Thyroid gland (tissue), 4 donors: ENCODE measurements around the gene TRAPPC2. TPM values are rescaled to one million over a fixed set of nuclear protein-coding genes. Genes with fewer than 3 reads are reported as not detected.
A peak's percentile ranks its signal among the peaks of the same experiment; 100 is the strongest.

ENCODE experiments used
- DNase-seq, 2 donors: peaks; one replicate each; pipeline ENCODE4 v3.0.0-alpha.2; 2019
- H3K27ac ChIP-seq, 3 donors: fragments of 200-600 bp; sonication (generic); 1 replicate in 2 of 3; 2 replicates in 1 of 3; pipeline ENCODE4 v1.5.1; 2016 to 2019; ENCODE audit warnings: mild to moderate bottlenecking in 1 of 3, moderate library complexity in 1 of 3
- H3K27me3 ChIP-seq: fragments of 200-600 bp; sonication (generic); one replicate; pipeline ENCODE4 v1.5.1; 2019
- H3K36me3 ChIP-seq, 2 donors: fragments of 200-600 bp; sonication (generic); one replicate each; pipeline ENCODE4 v1.5.1; 2016 to 2019
- H3K4me1 ChIP-seq, 2 donors: fragments of 200-600 bp; sonication (generic); one replicate each; pipeline ENCODE4 v1.5.1; 2017 to 2019
- H3K4me3 ChIP-seq, 3 donors: fragments of 200-600 bp; sonication (generic); replicated peaks in 1 of 3; 1 replicate in 2 of 3; 2 replicates in 1 of 3; pipeline ENCODE4 v1.5.1; 2016; ENCODE audit warnings: mild to moderate bottlenecking in 1 of 3
- H3K9me3 ChIP-seq: fragments of 200-600 bp; sonication (generic); one replicate; pipeline ENCODE4 v1.5.1; 2017
- CTCF ChIP-seq, 6 experiments: fragments of 200-600 bp in 3 of 6; fragments of 450-650 bp in 3 of 6; sonication (generic) in 3 of 6; IDR thresholded peaks; one replicate each; pipeline ENCODE4 v1.5.1; 2016 to 2019; ENCODE audit warnings: antibody characterized with exemption in 6 of 6, mild to moderate bottlenecking in 2 of 6, inconsistent platforms in 1 of 6, moderate library complexity in 1 of 6
- POLR2A ChIP-seq, 2 donors: fragments of 450-650 bp; IDR thresholded peaks; one replicate each; pipeline ENCODE4 v1.6.1; 2017; ENCODE audit warnings: antibody characterized with exemption in 2 of 2, mild to moderate bottlenecking in 2 of 2, moderate library complexity in 1 of 2
- WGBS, 2 donors: methylation state at CpG; one replicate each; pipeline ENCODE4 v1.1.5; 2017; 5-methylcytosine and 5-hydroxymethylcytosine counted together
- intact Hi-C: fragments of 100-400 bp; cut with DNase I; formaldehyde crosslinking; loops from one replicate; pipeline ENCODE4 v1.15.1; 2023
- total RNA-seq, 4 donors: library from RNA; depleted of rRNA; stranded (reverse); fragments of >200 nt; gene quantifications; one replicate each; pipeline ENCODE4 v1.2.3, GENCODE V29; 2016

Gene TRAPPC2
- total RNA-seq, 4 donors from 2014 or later: 18.9 to 27.7 (median 22.1) TPM

- TF ChIP-seq CTCF (IDR thresholded peaks at IDR 0.05): no peak
- no peak for TF ChIP-seq POLR2A (IDR thresholded peaks at IDR 0.05)
- Histone ChIP-seq H3K27ac (peak overlapping the region in 2 of 3 donors; percentile 47 to 93), H3K9me3 (no peaks in the 10 kb centered on the region), H3K4me3 (no peak overlapping the region), H3K36me3 (no peaks in the 10 kb centered on the region), H3K4me1 (peaks cover 5 to 34% of the 10 kb centered on the region in 2 donors), H3K27me3 (no peaks in the 10 kb centered on the region)
- DNase-seq: peak; percentile 63 to 70
- intact Hi-C loops: no loop called here
- 76 to 81% methylated on average over 3 of the region's 3 CpGs for WGBS, 2 donors
These were observed 67.6 kb downstream of the TRAPPC2 start for GRCh38 chrX:13666836-13667235.

- Histone ChIP-seq H3K4me1 (peaks cover 0 to 26% of the 10 kb centered on the region in 2 donors), H3K36me3 (no peaks in the 10 kb centered on the region), H3K9me3 (no peaks in the 10 kb centered on the region), H3K27me3 (no peaks in the 10 kb centered on the region), H3K27ac (no peak overlapping the region), H3K4me3 (no peak overlapping the region)
- intact Hi-C loops: loop anchor here (5.0 kb wide), 1 partner anchor 83 kb away; no protein-coding TSS in a partner anchor
- DNase-seq: no peak
- WGBS, 2 donors: 81 to 93% methylated on average over 3 of the region's 3 CpGs
- no peak for TF ChIP-seq POLR2A (IDR thresholded peaks at IDR 0.05)
- no peak for TF ChIP-seq CTCF (IDR thresholded peaks at IDR 0.05)
These were observed 70.4 kb downstream of the TRAPPC2 start for GRCh38 chrX:13664020-13664419.

- no peaks in the 10 kb centered on the region for H3K27me3 ChIP-seq
- H3K4me3 ChIP-seq: no peak overlapping the region
- H3K36me3 ChIP-seq: no peaks in the 10 kb centered on the region
- H3K9me3 ChIP-seq: no peaks in the 10 kb centered on the region
- H3K27ac ChIP-seq: no peak overlapping the region
- H3K4me1 ChIP-seq: peaks cover 0 to 17% of the 10 kb centered on the region in 2 donors
- intact Hi-C loops: loop anchor here (5.0 kb wide), 1 partner anchor 85 kb away; no protein-coding TSS in a partner anchor
- TF ChIP-seq POLR2A (IDR thresholded peaks at IDR 0.05) (no peak), CTCF (IDR thresholded peaks at IDR 0.05) (no peak)
- DNase-seq: no peak
- 70 to 82% methylated on average over 6 of the region's 6 CpGs for WGBS, 2 donors
These were observed 72.0 kb downstream of the TRAPPC2 start for GRCh38 chrX:13662355-13662791.

Other genes starting within 250 kb of the TRAPPC2 start
- gene EGFL6, start 165.0 kb downstream of the TRAPPC2 start, total RNA-seq: not detected
- 1 to 10 TPM; 4.5 to 8.6 (median 6.4) TPM for gene TCEANC, start 81.5 kb downstream of the TRAPPC2 start, total RNA-seq
- 10 to 100 TPM; 29.5 to 47.0 (median 36.0) TPM for gene RAB9A, start 45.5 kb downstream of the TRAPPC2 start, total RNA-seq
- 10 to 100 TPM; 33.6 to 46.0 (median 43.5) TPM for gene OFD1, start 128 bp upstream of the TRAPPC2 start, total RNA-seq
- 1 to 10 TPM; 2.3 to 9.9 (median 6.1) TPM for gene GPM6B, start 82.5 kb upstream of the TRAPPC2 start, total RNA-seq